GM19438 (cell line): ENCODE measurements around the gene PAFAH2.

Experiments used
- ATAC-seq: cut with Tn5 transposase; IDR thresholded peaks from one replicate; pipeline ENCODE4 v1.9.1; 2021; ENCODE audit warnings: low read depth; ENCODE audit not compliant: unreplicated experiment

Gene PAFAH2

GRCh38 chr1:26031611-26032220 lies 33.9 kb upstream of the PAFAH2 start:
- ATAC-seq, result no peak

DNA sequence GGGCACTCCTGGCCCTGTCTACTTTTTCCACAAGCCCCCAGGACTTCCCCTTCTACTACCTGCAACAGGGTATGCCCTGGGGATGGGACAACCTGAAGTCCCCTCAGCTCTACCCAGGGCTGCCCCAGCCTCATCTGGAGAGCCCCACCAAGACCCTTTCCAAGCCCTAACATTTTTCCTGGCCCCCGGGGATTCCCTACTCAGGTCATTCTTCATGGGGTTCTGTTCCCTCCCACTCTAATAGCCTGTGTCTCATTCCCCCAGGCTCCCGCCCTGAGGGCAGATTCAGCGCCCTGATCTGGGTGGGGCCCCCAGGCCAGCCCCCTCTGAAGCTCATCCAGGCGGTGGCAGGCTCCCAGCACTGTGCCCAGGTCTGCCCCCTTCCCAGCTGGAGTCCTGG lies 33.3 kb upstream of the PAFAH2 start:
- ATAC-seq, result no peak

- no peak for ATAC-seq
These were observed 32.1 kb upstream of the PAFAH2 start for GRCh38 chr1:26029864-26030481.

DNA sequence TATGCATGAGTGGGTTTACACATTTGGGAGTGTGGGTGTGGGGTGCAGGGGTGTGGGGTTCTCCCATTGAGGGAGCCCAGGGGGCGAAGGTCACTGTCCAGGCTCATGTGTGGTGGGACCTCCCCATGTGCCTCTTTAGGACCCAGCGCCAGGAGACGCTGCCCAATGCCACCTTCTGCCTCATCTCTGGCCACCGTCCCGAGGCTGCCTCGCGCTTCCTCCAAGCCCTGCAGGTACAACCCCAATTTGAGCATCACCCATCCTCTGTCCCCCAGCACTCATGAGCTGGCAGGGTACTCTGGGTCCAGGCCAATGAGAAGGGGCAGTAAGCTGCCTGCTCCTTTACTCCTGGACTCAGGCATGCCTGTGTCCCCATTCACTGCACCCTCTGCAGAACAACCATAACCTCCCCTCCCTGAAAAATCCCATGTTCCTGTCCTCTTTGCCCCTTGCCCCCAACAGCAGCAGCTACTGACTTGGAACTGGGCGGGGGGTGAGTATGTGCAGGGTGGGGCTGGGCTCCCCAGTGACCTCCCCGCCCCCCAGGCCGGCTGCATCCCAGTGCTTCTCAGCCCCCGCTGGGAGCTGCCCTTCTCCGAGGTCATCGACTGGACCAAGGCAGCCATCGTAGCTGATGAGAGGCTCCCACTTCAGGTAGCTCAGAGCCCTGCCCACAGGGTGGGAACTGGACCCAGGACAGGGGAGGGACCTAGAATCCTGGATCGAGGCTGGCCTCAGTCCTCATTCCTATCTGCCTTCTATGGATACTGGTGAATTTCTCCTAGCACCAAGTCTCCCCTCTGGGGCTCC lies 31.4 kb upstream of the PAFAH2 start:
- ATAC-seq, result no peak

DNA sequence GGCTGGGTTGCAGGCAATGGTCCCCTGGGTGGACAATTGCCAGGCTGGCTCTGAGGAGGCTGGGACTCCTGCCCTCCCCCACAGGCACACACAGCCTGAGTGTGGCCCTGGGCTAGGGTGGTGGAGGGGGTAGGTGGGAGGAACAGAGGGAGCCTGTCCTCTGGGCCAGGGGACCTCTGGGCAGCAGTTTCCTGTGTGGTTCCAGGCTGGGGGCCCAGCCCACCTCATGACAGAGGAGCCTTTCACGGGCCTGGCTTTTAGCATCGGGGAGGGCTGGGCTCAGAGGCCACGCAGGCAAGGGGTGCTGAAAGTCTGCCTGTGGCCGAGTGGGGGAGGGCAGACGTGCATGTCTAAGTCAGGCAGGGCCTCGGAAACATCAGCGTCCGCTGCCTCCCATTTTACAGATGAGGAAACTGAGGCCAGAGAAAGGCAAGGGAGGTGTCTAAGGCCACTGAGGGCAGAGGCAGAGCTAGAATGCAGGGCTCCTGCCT lies 30.7 kb upstream of the PAFAH2 start:
- no peak for ATAC-seq

DNA sequence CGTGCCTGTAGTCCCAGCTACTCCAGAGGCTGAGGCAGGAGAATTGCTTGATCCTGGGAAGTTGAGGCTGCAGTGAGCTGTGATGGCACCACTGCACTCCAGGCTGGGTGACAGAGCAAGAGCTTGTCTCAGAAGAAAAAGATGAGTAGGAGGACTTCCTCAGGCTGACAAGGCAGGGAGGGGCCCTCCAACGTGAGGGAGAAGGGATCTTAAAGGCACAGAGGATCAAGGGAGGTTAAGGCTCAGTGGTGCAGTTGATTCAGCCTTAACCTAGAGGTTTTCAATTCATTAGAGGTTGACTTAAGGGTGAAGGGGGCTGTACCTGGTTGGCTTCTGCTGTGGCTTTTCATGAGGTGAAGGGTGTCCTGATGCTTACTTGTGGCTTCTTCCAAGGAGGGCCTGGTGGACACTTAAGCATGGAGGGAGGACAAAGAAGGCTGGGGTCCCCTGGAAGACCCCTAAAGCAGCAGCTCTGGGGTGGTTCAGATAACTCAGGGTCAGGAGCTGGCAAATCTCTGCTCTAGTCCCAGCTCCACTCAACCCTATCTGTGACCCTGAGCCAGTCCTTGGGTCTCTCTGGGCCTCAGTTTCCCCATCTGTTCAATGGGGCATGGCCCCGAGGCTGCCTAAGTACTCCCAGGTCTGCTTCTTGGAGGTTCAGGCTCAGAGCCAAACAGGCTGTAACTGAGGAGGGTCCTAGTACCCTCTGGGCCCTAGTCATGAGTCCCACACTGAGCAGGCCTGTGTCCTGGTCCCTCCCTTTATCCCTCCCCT lies 30.0 kb upstream of the PAFAH2 start:
- no peak for ATAC-seq

DNA sequence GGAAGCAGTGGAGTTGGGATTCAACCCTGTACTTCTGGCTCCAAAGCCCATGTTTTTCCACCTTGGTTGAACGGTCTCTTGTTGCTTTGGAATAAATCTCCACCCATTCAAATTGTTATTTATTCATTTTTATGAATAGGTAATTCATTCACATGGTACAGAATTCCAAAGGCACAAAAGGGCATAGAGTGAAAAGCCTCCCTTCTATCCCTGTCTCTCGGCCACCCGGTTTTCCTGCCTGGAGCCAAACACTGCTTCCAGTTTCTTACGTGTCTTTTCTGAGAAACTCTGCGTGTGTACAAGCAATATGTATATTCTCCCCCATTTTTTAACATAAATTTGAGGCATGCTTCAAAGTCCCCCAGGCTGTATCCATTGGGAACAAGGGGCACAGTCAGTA lies 27.7 kb upstream of the PAFAH2 start:
- no peak for ATAC-seq

DNA sequence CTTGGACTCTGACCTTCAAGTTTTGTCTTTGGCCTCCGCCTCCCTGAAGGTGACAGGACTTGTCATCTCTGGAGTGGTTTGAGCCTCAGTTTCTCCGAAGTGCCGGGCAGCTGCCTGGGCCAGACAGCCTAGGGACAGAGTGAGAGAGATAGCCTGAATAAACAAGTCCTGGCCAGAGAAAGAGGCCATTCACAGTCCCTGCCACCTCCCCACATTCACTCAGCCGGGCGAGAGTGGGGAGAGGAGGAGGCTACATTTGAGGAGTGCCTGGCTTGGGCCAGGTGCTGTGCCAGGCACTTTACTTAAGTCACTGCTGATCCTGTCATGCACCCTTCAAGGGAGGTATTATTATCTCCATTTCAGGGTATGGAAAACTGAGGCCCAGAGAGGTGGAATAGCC lies 27.2 kb upstream of the PAFAH2 start:
- ATAC-seq, result no peak

DNA sequence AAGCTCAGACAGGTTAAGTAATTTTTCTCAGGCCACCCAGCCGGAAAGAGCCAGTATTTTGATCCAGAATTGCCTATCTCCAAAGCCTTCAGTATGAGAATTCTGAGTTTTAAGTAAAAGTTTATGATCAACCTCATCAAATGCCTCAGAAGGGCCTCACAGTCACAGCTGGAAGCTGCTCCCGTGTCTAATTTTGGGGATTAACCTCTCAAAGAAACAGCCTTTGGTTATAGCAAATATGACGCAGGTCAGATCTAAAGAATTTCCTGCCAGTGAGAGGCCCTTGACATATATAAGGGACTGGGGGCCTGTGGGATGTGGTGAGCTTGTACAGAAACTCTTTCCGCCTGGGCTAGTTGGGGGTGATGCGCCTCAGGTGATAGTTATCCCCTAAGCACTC lies 26.0 kb upstream of the PAFAH2 start:
- ATAC-seq, result no peak

DNA sequence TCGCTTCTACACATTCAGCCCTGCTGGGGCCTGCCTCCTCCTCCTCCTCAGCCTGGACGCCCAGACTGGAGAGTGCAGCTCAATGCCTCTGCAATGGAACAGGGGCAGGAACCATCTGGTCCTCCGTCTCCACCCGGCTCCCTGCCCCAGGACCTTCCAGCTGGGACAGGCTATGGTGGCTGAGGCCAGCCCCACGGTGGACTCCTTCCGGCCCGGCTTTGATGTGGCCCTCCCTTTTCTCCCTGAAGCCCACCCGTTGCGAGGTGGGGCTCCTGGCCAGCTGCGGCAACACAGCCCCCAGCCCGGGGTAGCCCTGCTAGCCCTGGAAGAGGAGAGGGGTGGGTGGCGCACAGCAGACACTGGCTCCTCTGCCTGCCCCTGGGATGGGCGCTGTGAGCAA lies 25.1 kb upstream of the PAFAH2 start:
- ATAC-seq, result no peak

DNA sequence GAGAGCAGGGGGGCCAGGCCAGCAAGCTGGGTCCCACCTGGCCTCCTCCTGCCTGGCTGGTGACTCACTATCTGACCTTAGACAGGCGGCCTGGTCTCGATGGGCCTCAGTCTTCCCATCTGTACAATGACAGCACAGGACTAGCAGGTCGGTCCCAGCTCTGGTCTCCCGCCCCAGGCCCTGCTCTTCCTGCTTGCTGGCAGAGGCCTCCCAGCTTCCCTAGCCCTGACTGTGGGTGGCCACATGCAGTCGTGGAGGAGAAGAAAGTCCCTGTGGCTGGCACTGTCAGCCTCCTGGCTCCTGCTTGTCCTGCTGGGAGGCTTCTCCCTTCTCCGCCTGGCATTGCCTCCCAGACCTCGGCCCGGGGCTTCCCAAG lies 24.5 kb upstream of the PAFAH2 start:
- ATAC-seq, result no peak

DNA sequence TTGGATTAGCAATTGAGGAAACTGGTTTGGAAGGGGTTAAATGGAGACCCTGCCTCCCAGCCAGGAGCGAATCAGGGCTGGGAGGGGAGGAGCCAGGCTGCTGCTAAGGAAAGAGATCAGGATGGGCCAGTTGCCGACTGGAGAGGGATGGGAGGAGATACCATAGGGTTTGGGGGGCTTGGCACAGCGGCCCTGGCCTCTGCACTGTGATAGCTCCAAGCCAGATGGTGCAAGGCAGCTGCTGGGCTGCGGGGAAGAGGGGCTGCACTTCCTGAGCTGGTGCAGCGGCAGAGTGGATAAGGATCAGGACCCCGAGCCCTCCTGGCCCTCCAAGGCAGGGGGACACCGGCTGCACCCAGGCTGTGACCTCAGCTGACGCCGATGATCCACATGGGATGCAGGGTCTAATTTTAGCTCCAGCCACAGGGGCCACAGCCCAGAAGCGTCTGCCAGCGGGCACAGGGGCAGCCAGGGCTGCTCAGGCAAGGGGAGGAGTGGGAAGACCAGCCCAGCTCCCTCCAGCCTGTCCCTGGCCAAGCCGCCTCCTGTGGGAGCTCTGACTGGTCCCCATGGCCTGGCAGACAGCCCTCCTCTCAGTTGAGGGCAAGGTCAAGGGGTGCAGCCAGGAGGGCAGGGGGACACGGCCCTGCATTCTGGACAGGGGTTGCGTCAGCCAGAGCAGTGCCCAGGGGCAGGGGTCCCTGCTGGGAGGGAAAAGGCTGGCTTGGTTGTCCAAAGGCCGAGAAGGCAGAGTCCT lies 24.0 kb upstream of the PAFAH2 start, which contains the start of gene EXTL1:
Gene EXTL1 (plus strand): TSS at position 129 of the 757 bp plus-strand sequence. CDS start 872 bp downstream, outside the sequence.
- no peak for ATAC-seq

DNA sequence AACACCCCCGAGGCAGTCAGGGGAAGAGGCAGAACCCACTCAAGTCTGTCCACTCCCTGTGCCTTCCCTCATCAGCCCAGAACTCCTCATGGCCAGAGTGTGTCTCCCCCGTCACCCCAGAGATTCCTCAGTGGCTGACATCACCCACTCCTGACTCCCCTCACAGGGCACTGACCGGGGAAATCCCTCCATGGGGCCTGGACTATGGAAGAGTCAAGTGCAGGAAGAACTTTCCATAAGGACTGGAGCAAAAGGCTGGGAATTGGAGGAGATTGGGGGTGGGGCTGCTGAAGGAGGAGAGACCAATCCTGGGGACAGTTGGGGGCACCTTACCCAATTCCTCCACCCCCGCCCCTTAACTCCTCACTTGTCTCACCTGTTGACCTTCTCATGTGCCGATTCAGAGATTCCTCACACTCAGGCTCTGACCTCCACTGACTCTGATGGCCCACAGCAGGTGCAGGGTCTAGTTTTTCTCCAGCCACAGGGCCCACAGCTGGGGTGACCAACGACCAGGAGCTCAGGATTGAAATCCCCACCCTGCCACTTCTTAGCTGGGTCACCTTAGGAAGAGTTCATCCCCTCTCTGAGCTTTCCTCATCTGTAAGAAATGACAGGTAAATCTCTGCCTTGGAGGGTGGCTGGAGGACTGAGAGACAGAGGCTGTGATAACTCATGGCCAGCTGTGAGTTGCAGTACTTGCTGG lies 23.2 kb upstream of the PAFAH2 start:
- no peak for ATAC-seq

DNA sequence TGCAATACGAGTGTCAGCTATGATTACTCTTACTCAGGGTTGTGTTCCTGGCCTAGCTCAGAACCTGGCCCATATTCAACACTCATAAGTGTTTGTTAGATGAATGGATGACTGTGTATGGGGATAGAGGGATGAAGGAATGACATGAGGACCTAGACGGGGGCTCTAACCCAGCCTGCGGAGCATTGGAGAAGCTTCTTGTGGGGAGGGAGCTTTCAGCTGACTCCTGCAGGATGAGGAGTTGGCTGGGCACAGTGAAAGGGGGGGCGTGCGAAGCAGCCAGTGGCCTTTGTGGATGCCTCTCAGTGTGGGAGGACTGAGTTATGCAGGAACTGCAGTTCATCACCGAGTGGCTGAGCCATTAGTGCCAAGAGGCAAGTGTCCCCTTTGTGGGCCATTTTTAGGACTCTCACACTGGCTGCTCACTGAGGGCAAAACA lies 22.5 kb upstream of the PAFAH2 start:
- no peak for ATAC-seq

DNA sequence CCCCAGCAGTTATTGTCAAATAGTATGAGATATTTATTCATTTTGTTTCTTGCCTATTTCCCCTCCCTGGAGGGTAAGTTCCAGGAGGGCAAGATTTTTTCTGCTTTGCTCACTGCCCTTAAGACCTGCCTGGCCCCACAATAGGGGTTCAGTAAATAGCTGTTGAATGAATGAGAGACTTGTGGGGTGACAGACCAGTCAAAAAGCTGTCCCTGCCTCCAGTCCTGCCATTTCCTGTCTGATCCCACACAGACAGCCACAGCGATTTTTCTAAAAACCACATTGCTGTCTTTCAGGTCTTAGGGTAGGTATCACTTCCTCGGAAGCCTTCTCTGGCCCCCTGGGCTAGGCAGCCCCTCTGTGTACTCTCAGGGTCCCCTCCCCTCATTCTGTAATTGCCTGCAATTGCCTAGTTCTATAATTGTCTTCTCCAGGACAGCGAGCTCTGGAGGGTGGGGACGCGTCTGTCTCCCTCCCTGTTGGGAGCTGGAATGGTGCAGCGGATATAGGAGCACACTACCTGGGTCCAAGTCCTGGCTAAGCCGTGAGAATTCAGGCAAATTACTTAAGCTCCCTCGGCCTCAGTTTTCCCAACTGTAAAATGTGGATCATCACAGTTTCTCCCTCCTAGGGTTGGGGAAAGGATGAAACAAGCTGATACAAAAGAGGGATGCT lies 21.9 kb upstream of the PAFAH2 start:
- no peak for ATAC-seq

GRCh38 chr1:26017606-26018005 lies 19.7 kb upstream of the PAFAH2 start:
- no peak for ATAC-seq

- no peak for ATAC-seq
These were observed 19.2 kb upstream of the PAFAH2 start for GRCh38 chr1:26016953-26017545.

DNA sequence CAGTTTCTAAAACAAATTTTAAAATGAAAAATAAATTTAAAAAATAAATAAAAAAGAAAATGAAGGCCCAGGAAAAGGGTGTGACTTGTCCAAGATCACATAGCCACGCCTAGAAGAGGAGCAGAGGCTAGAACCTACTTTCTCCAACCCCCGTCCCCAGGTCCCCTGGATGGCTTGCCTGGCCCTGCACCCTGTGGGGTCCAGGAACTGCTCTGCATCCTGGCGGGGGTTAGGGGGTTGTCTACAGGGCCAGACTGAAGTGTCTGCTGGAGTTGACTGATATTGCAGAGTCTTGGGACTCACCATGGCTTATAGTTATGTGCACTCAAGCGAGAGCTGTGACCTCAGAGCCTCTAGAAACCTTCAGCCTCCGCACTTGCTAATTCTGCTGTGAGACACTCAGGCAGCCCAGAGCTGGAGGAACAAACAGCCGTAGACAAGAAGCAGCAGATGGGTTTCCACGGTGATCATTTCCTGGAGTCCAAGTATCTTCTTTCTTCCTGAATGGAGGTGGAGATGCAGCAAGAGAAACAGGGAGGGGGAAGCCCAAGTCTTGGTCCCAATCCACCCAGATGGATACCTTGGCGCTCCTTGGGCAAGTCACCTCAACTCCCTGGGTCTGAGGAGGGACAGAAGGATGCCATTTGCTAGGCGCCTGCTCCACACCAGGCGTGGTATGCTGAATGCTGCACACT lies 18.5 kb upstream of the PAFAH2 start:
- ATAC-seq, result no peak
